ENCODE measurements around the gene QSER1. TPM values are rescaled to one million over a fixed set of nuclear protein-coding genes. Genes with fewer than 3 reads are reported as not detected.
"Not testable (repeated sequence)": the region's sequence is repeated elsewhere in the genome, so short reads cannot be mapped to it uniquely, and the experiment has no call there.

QSER1 gene
- total and polyA plus RNA-seq, 3 donors from 2014 or later, result 18.1 to 42.7 (median 35.4) TPM

- no peaks in the 10 kb centered on the region for H3K36me3 ChIP-seq (ENCODE audit: low read depth, missing control alignments)
- TF ChIP-seq CTCF (IDR thresholded peaks at IDR 0.05), result no peak
- no peak for TF ChIP-seq POLR2A (IDR thresholded peaks at IDR 0.05)
- intact Hi-C loops (cut with DNase I; ENCODE audit: low total_unique reads), result no loop called here
Measured at GRCh38 chr11:32935462-32936029, 42.9 kb downstream of the QSER1 start.

DNA sequence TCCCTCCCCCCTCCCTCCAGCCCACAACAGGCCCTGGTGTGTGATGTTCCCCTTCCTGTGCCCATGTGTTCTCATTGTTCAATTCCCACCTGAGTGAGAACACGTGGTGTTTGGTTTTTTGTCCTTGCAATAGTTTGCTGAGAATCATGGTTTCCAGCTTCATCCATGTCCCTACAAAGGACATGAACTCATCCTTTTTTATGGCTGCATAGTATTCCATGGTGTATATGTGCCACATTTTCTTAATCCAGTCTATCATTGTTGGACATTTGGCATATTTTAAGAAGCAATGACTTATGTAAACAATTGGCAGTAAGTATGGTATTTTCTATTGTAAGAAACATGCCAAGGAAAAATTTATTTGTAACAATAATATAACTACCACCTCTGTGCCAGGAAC, 43.6 kb downstream of the QSER1 start:
- H3K27ac ChIP-seq; H3K36me3 ChIP-seq (ENCODE audit: low read depth, missing control alignments); H3K4me3 ChIP-seq; H3K4me1 ChIP-seq; H3K9me3 ChIP-seq; H3K27me3 ChIP-seq; intact Hi-C loops (cut with DNase I; ENCODE audit: low total_unique reads); DNase-seq: not testable (repeated sequence)
- 93 to 100% methylated on average over 1 of the region's 1 CpG for WGBS, 2 donors

More at GRCh38 chr11:32935462-32936029, 42.9 kb downstream of the QSER1 start:
- DNase-seq, result no peak
- Histone ChIP-seq H3K9me3 (no peaks in the 10 kb centered on the region), H3K4me1 (no peaks in the 10 kb centered on the region), H3K4me3 (no peak overlapping the region), H3K27ac (no peak overlapping the region), H3K27me3 (no peaks in the 10 kb centered on the region)

DNA sequence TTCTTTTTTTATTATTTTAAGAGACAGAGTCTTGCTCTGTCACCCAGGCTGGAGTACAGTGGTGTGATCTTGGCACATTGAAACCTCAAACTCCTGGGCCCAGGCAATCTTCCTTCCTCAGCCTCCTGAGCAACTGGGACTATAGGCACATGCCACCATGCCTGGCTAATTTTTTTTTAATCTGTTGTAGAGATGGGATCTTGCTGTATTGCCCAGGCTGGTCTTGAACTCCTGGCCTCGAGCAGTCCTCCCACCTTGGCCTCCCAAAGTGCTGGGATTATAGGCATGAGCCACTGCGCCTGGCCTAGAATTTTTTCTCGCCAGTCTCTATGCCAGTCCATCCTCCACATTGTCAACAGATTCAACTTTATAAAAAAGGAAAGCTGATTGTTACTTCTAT, 44.7 kb downstream of the QSER1 start:
- WGBS, 2 donors, result 97 to 99% methylated on average over 3 of the region's 3 CpGs
- H3K27ac ChIP-seq; H3K27me3 ChIP-seq; H3K4me1 ChIP-seq; H3K9me3 ChIP-seq; DNase-seq; H3K4me3 ChIP-seq; H3K36me3 ChIP-seq (ENCODE audit: low read depth, missing control alignments); intact Hi-C loops (cut with DNase I; ENCODE audit: low total_unique reads): not testable (repeated sequence)

DNA sequence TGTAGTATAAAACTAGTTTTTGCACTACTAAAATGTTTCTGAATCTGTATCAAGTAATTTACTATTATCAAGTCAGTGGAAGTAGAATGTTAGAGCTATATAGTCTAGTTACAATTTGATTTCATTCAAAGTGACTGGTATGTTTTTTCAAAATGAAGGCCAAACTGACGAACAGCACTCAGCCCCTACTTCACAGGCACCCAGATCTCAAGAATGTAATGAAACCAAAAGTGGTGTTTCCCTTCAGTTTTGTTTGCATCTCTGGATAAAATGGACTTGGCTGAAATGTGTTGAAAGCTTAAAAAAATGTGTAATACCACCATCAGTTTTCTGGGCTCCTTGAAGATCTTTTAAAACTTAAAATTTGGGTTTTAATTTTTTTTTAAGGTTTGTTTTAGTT, 46.4 kb downstream of the QSER1 start:
- Histone ChIP-seq H3K9me3 (no peaks in the 10 kb centered on the region), H3K4me3 (no peak overlapping the region), H3K36me3 (ENCODE audit: low read depth, missing control alignments) (no peaks in the 10 kb centered on the region), H3K4me1 (no peaks in the 10 kb centered on the region), H3K27me3 (no peaks in the 10 kb centered on the region), H3K27ac (no peak overlapping the region)
- intact Hi-C loops (cut with DNase I; ENCODE audit: low total_unique reads), result no loop called here
- TF ChIP-seq POLR2A (IDR thresholded peaks at IDR 0.05) (no peak), CTCF (IDR thresholded peaks at IDR 0.05) (no peak)
- DNase-seq, result no peak
- WGBS, 2 donors, result 49 to 52% methylated on average over 1 of the region's 1 CpG

- H3K9me3 ChIP-seq, result no peaks in the 10 kb centered on the region
- intact Hi-C loops (cut with DNase I; ENCODE audit: low total_unique reads), result no loop called here
- TF ChIP-seq CTCF (IDR thresholded peaks at IDR 0.05) (no peak), POLR2A (IDR thresholded peaks at IDR 0.05) (no peak)
- H3K36me3 ChIP-seq (ENCODE audit: low read depth, missing control alignments), result no peaks in the 10 kb centered on the region
- no peak overlapping the region for H3K4me3 ChIP-seq
- no peaks in the 10 kb centered on the region for H3K27me3 ChIP-seq
- no peak overlapping the region for H3K27ac ChIP-seq
- no peak for DNase-seq
- no peaks in the 10 kb centered on the region for H3K4me1 ChIP-seq
Measured at GRCh38 chr11:32939866-32940265, 47.3 kb downstream of the QSER1 start.

DNA sequence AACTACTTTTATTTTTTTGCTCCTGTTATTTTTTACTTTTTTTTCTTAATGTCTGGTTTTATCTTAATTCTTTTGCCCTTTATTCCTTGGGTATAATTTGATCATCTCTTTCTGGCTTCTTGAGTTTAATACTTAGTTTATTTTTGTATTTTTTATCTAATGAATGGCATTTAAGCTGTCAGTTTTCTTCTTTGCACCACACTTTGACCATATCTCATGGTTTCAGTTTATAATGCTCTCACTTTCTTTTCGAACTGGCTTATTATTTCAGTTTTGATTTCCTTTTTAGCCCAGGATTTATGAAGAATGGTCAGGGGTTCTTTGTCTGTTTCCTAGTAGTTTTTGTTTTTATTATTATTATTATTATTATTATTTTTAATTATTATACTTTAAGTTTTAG, 48.3 kb downstream of the QSER1 start:
- Histone ChIP-seq H3K9me3 (no peaks in the 10 kb centered on the region), H3K4me3 (no peak overlapping the region), H3K4me1 (no peaks in the 10 kb centered on the region), H3K36me3 (ENCODE audit: low read depth, missing control alignments) (no peaks in the 10 kb centered on the region), H3K27me3 (no peaks in the 10 kb centered on the region), H3K27ac (no peak overlapping the region)
- WGBS, 2 donors, result 75 to 80% methylated on average over 1 of the region's 1 CpG
- intact Hi-C loops (cut with DNase I; ENCODE audit: low total_unique reads), result no loop called here
- no peak for DNase-seq
- TF ChIP-seq POLR2A (IDR thresholded peaks at IDR 0.05), result no peak
- TF ChIP-seq CTCF (IDR thresholded peaks at IDR 0.05), result no peak

All from testis (tissue), 3 donors.